HFF-Myc (cell line): ENCODE measurements around the gene RNF180.

Source experiments
- DNase-seq: peaks from one replicate; pipeline ENCODE4 v3.0.0-alpha.2; 2011; ENCODE audit warnings: low read depth; ENCODE audit errors: extremely low read depth
- H3K4me3 ChIP-seq: replicated peaks from 2 replicates; pipeline ENCODE4 v1.5.1; 2011; ENCODE audit warnings: low read depth, mild to moderate bottlenecking, control low read depth, low read length
- TF ChIP-seq, protein P1 (sequence below): IDR thresholded peaks from 2 replicates; pipeline ENCODE4 v1.5.1; 2012; ENCODE audit warnings: mild to moderate bottlenecking, low read depth, low read length, control low read depth; ENCODE audit errors: missing control alignments

RNF180 gene

DNA sequence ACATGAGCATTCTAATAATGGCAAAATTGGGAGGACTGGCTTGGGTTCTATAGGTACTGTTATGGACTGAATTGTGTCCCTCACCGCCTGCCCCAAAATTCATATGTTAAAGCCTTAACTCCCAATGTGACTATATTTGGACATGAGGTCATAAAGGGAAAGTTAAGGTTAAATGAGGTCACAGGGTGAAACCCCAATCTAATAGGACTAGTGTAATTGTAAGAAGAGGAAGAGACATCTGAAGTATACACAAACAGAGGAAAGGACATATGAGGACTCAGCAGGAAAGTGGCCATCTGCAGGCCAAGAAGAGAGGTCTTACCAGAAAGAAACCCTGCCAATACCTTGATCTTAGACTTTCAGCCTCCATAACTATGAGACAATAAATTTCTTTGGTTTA is 23.1 kb downstream of the RNF180 start:
- no peak overlapping the region for H3K4me3 ChIP-seq
- no peak for DNase-seq
- TF ChIP-seq, protein P1, sequence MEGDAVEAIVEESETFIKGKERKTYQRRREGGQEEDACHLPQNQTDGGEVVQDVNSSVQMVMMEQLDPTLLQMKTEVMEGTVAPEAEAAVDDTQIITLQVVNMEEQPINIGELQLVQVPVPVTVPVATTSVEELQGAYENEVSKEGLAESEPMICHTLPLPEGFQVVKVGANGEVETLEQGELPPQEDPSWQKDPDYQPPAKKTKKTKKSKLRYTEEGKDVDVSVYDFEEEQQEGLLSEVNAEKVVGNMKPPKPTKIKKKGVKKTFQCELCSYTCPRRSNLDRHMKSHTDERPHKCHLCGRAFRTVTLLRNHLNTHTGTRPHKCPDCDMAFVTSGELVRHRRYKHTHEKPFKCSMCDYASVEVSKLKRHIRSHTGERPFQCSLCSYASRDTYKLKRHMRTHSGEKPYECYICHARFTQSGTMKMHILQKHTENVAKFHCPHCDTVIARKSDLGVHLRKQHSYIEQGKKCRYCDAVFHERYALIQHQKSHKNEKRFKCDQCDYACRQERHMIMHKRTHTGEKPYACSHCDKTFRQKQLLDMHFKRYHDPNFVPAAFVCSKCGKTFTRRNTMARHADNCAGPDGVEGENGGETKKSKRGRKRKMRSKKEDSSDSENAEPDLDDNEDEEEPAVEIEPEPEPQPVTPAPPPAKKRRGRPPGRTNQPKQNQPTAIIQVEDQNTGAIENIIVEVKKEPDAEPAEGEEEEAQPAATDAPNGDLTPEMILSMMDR = no peak

DNA sequence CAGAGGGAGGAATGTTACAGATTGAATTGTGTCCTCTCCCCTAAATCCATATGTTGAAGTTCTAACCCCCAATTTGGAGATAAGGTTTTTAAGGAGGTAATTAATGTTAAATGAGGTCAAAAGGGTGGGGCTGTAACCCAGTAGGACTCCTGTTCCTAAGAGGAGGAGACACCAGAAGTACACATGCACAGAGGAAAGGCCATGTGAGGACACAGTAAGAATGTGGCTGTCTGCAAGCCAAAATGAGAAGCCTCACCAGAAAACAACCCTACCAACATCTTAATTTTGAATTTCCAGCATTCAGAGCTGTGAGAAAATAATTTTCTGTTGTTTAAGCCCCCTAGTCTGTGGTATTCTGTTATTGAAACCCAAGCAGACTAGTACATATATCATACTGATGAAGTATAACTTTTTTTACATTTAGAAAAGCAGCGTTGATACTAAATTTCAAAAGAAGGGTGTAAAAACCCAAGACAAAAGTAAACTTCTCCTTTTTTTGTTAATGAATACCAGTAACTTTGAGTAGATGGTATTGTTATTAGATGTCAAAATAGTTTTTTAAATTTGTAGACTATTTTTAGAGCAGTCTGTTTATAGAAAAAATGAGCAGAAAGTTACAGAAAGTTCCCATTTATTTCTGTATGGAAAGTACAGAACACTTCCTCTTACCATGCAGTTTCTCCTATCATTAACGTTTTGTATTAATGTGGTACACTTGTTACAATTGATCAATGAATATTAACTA is 25.1 kb downstream of the RNF180 start:
- TF ChIP-seq, protein P1 = no peak
- no peak overlapping the region for H3K4me3 ChIP-seq
- no peak for DNase-seq

DNA sequence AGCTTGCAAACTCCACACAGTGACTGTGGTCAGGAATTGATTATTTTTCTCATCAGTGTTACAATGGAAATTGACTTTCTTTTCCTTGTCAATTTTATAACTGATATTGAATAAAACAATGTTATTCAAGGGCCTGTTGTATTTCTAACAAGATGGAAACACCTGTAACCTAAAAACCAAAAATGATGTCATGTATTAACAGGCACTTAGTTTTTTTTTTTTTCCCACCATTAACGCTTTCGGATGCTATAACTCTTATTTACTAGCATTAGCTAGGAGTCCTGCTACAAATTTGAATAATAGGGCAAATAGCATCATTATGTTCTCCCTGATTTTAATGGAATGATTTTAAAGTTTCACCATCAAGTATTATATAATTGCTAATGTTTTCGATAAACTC is 30.3 kb downstream of the RNF180 start:
- TF ChIP-seq, protein P1 = no peak

DNA sequence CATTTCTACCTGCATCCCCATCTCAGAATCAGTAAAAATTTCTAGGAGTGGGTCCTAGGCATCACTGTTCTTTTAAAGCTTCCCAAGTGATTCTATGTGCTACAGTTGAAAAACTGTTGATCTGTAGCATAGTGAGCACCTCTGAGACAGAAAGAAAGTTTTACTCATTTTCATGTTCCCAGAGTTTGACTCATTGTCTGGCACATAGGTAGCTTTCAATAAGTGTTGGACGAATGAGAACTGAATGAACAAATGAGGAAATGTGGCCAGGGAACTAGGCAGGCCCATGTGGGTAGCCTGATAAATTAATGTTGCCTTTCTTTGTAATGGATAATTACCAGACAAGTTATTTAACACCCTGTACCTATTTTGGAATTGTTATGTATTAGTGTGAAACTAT is 33.8 kb downstream of the RNF180 start:
- TF ChIP-seq, protein P1 = no peak
- DNase-seq = no peak
- no peak overlapping the region for H3K4me3 ChIP-seq

More for the DNA sequence above, 30.3 kb downstream of the RNF180 start:
- no peak for DNase-seq
- H3K4me3 ChIP-seq = no peak overlapping the region

DNA sequence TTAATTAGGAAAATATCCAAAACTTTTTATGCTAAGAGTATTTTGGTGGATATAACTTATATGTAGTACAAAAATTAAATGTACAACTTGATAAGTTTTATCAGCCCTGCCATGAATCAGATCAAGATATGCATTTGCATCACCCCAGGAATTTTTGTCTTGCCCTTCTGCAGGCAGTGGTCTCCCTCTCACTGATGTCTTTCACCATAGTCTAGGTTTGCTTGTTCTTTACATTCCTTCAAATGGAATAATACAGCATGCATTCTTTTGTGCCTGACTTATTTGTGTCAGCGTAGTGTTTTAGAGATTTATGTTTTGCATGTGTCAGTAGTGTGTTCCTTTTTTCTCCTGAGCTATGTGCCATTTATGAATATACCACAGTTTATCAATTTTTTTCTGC is 36.4 kb downstream of the RNF180 start:
- DNase-seq = no peak
- TF ChIP-seq, protein P1 = no peak
- no peak overlapping the region for H3K4me3 ChIP-seq

DNA sequence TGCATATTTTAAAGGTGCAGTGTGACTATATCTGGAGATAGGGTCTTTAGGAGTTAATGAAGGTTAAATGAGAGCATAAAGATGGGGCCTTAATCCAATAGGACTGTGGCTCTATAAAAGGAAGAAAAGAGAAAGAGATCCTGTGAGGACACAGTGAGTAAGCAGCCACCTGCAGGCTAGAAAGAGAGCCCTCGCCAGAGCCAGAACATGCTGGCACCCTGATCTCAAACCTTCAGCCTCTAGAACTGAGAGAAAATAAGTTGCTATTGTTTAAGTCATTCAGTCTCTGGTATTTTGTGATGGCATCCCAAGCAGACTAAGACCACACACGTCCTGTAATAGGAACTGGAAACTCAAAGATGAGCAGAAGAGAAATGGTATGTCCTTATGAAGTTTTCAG is 41.0 kb downstream of the RNF180 start:
- no peak for DNase-seq
- no peak overlapping the region for H3K4me3 ChIP-seq
- TF ChIP-seq, protein P1 = no peak

DNA sequence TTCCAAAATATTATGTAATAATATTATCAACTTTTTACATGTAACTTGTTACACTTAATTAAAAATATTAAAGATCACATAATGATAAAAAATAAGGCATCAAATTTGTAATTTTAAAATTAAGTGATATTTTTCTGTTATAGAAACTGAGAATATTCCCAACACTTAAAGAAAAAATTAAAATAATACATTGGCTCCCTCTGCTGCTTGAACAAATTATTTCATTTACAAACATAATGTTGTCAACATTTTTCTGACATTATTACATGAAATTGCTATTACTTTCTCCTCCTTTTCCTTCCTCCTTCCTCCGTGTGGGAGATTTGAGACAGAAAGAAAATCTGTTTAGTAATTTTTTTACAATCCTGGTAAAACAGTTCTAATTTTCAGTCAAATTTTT is 42.3 kb downstream of the RNF180 start:
- no peak overlapping the region for H3K4me3 ChIP-seq
- TF ChIP-seq, protein P1 = no peak
- no peak for DNase-seq
